K562 treated with DMSO at 1 percent for 12 hours (cell line): ENCODE data around the gene TNFSF15. TPM values are rescaled to one million over a fixed set of nuclear protein-coding genes. Genes with fewer than 3 reads are reported as not detected.

ENCODE experiments used
- total RNA-seq: library from RNA; unstranded; fragments of 300-600 nt; gene quantifications from 2 replicates; pipeline ENCODE4 v1.2.3, GENCODE V29; 2022; ENCODE audit not compliant: insufficient read depth

Gene TNFSF15
- total RNA-seq, result not detected in 2 replicates

GRCh38 chr9:114805670-114806525, at the start of gene TNFSF15:
Gene TNFSF15 (minus strand): TSS chr9:114806039. CDS start chr9:114806012, 27 bp downstream.

Other genes with a start within 250 kb of the TNFSF15 start
- 91.5 and 138 TPM in 2 replicates for gene ATP6V1G1, start 218.3 kb downstream of the TNFSF15 start, total RNA-seq
- 6.6 and 16.4 TPM in 2 replicates for gene TMEM268, start 194.7 kb downstream of the TNFSF15 start, total RNA-seq
- not detected in 2 replicates for gene TEX53, start 148.2 kb downstream of the TNFSF15 start, total RNA-seq
- not detected in 2 replicates for gene TEX48, start 123.8 kb downstream of the TNFSF15 start, total RNA-seq
- gene TNFSF8, start 124.6 kb upstream of the TNFSF15 start, total RNA-seq, result not detected in 2 replicates